T-helper 2 cell treated with Interferon-gamma antibody and Interleukin-4, amounts not matched to agents 5 μg/mL and 100 μg/mL, for 36 hours (primary cell): Measurements from ENCODE around the gene THSD4.
"Not testable (repeated sequence)": the region's sequence is repeated elsewhere in the genome, so short reads cannot be mapped to it uniquely, and the experiment has no call there.

Experiments used
- DNase-seq: peaks from one replicate; pipeline ENCODE4 v3.0.0; 2021; ENCODE audit warnings: low spot score
- H3K27ac Mint-ChIP-seq: one replicate; pipeline ENCODE4 v1.8.0; 2021; ENCODE audit warnings: mild to moderate bottlenecking, mixed read lengths
- H3K27me3 Mint-ChIP-seq: one replicate; pipeline ENCODE4 v1.8.0; 2021; ENCODE audit warnings: low read depth, mixed read lengths
- H3K36me3 Mint-ChIP-seq: one replicate; pipeline ENCODE4 v1.8.0; 2021; ENCODE audit warnings: low read depth, mixed read lengths
- H3K4me1 Mint-ChIP-seq: one replicate; pipeline ENCODE4 v1.8.0; 2021; ENCODE audit warnings: low read depth, mixed read lengths
- H3K4me3 Mint-ChIP-seq: one replicate; pipeline ENCODE4 v1.8.0; 2022; ENCODE audit warnings: mild to moderate bottlenecking, moderate library complexity, mixed read lengths
- H3K9me3 Mint-ChIP-seq: one replicate; pipeline ENCODE4 v1.8.0; 2021; ENCODE audit warnings: mixed read lengths

THSD4 gene

GRCh38 chr15:71296315-71296679 lies 181.0 kb downstream of the THSD4 start:
- Mint-ChIP-seq H3K27me3 (peaks cover 9% of the 10 kb centered on the region), H3K36me3 (no peaks in the 10 kb centered on the region), H3K27ac (no peak overlapping the region), H3K4me3 (no peak overlapping the region), H3K4me1 (peaks cover 15% of the 10 kb centered on the region), H3K9me3 (no peaks in the 10 kb centered on the region)
- no peak for DNase-seq

- Mint-ChIP-seq H3K9me3 (no peaks in the 10 kb centered on the region), H3K4me1 (no peaks in the 10 kb centered on the region), H3K27me3 (no peaks in the 10 kb centered on the region), H3K36me3 (no peaks in the 10 kb centered on the region), H3K4me3 (no peak overlapping the region), H3K27ac (no peak overlapping the region)
- DNase-seq, result no peak
Observed at GRCh38 chr15:71301958-71302621, 186.8 kb downstream of the THSD4 start.

- H3K4me1 Mint-ChIP-seq, result no peaks in the 10 kb centered on the region
- no peaks in the 10 kb centered on the region for H3K36me3 Mint-ChIP-seq
- no peak overlapping the region for H3K27ac Mint-ChIP-seq
- H3K27me3 Mint-ChIP-seq, result no peaks in the 10 kb centered on the region
- H3K9me3 Mint-ChIP-seq, result no peaks in the 10 kb centered on the region
- H3K4me3 Mint-ChIP-seq, result no peak overlapping the region
- no peak for DNase-seq
Observed at GRCh38 chr15:71302861-71303410, 187.7 kb downstream of the THSD4 start.

GRCh38 chr15:71303977-71304376 lies 188.7 kb downstream of the THSD4 start:
- no peak for DNase-seq
- Mint-ChIP-seq H3K4me1 (no peaks in the 10 kb centered on the region), H3K4me3 (no peak overlapping the region), H3K9me3 (no peaks in the 10 kb centered on the region), H3K36me3 (no peaks in the 10 kb centered on the region), H3K27me3 (no peaks in the 10 kb centered on the region), H3K27ac (no peak overlapping the region)

GRCh38 chr15:71304681-71305080 lies 189.4 kb downstream of the THSD4 start:
- Mint-ChIP-seq H3K27me3 (no peaks in the 10 kb centered on the region), H3K4me1 (no peaks in the 10 kb centered on the region), H3K36me3 (no peaks in the 10 kb centered on the region), H3K4me3 (no peak overlapping the region), H3K9me3 (no peaks in the 10 kb centered on the region), H3K27ac (no peak overlapping the region)
- DNase-seq, result no peak

- Mint-ChIP-seq H3K4me1 (no peaks in the 10 kb centered on the region), H3K27me3 (peaks cover under 1% of the 10 kb centered on the region), H3K27ac (no peak overlapping the region), H3K9me3 (no peaks in the 10 kb centered on the region), H3K4me3 (no peak overlapping the region), H3K36me3 (no peaks in the 10 kb centered on the region)
- no peak for DNase-seq
Observed at GRCh38 chr15:71306538-71306937, 191.3 kb downstream of the THSD4 start.

- Mint-ChIP-seq H3K9me3 (peaks cover 4% of the 10 kb centered on the region), H3K4me3 (no peak overlapping the region), H3K36me3 (no peaks in the 10 kb centered on the region), H3K4me1 (no peaks in the 10 kb centered on the region), H3K27ac (no peak overlapping the region), H3K27me3 (peaks cover 6% of the 10 kb centered on the region)
- no peak for DNase-seq
Observed at GRCh38 chr15:71312194-71312708, 197.0 kb downstream of the THSD4 start.

GRCh38 chr15:71312731-71313460 lies 197.6 kb downstream of the THSD4 start:
- peaks cover 6% of the 10 kb centered on the region for H3K27me3 Mint-ChIP-seq
- peaks cover 4% of the 10 kb centered on the region for H3K9me3 Mint-ChIP-seq
- H3K27ac Mint-ChIP-seq, result no peak overlapping the region
- H3K36me3 Mint-ChIP-seq, result no peaks in the 10 kb centered on the region
- DNase-seq, result no peak
- H3K4me1 Mint-ChIP-seq, result no peaks in the 10 kb centered on the region
- H3K4me3 Mint-ChIP-seq, result no peak overlapping the region

GRCh38 chr15:71313806-71314205 lies 198.5 kb downstream of the THSD4 start:
- no peaks in the 10 kb centered on the region for H3K36me3 Mint-ChIP-seq
- H3K9me3 Mint-ChIP-seq, result peaks cover 4% of the 10 kb centered on the region
- H3K4me1 Mint-ChIP-seq, result no peaks in the 10 kb centered on the region
- no peak overlapping the region for H3K4me3 Mint-ChIP-seq
- DNase-seq, result no peak
- H3K27me3 Mint-ChIP-seq, result peaks cover 6% of the 10 kb centered on the region
- no peak overlapping the region for H3K27ac Mint-ChIP-seq

GRCh38 chr15:71314956-71315537 lies 199.8 kb downstream of the THSD4 start:
- Mint-ChIP-seq H3K4me1 (no peaks in the 10 kb centered on the region), H3K27me3 (peaks cover 6% of the 10 kb centered on the region), H3K4me3 (no peak overlapping the region), H3K27ac (no peak overlapping the region), H3K9me3 (peaks cover 4% of the 10 kb centered on the region), H3K36me3 (no peaks in the 10 kb centered on the region)
- no peak for DNase-seq

- Mint-ChIP-seq H3K4me3 (no peak overlapping the region), H3K4me1 (no peaks in the 10 kb centered on the region), H3K27me3 (peaks cover 3% of the 10 kb centered on the region), H3K9me3 (peaks cover 4% of the 10 kb centered on the region), H3K36me3 (no peaks in the 10 kb centered on the region), H3K27ac (no peak overlapping the region)
- no peak for DNase-seq
Observed at GRCh38 chr15:71316911-71317310, 201.6 kb downstream of the THSD4 start.

- H3K9me3 Mint-ChIP-seq, H3K4me3 Mint-ChIP-seq, H3K36me3 Mint-ChIP-seq: not testable (repeated sequence)
Observed at GRCh38 chr15:71319424-71319823, 204.2 kb downstream of the THSD4 start.

GRCh38 chr15:71319935-71320334 lies 204.7 kb downstream of the THSD4 start:
- H3K4me3 Mint-ChIP-seq, result no peak overlapping the region
- no peaks in the 10 kb centered on the region for H3K36me3 Mint-ChIP-seq
- H3K27me3 Mint-ChIP-seq, result peaks cover 4% of the 10 kb centered on the region
- peaks cover 4% of the 10 kb centered on the region for H3K9me3 Mint-ChIP-seq
- no peak overlapping the region for H3K27ac Mint-ChIP-seq
- DNase-seq, result no peak
- peaks cover 2% of the 10 kb centered on the region for H3K4me1 Mint-ChIP-seq

More at GRCh38 chr15:71319424-71319823, 204.2 kb downstream of the THSD4 start:
- not testable (repeated sequence) for H3K27me3 Mint-ChIP-seq, H3K4me1 Mint-ChIP-seq, DNase-seq, H3K27ac Mint-ChIP-seq

GRCh38 chr15:71323082-71323481 lies 207.8 kb downstream of the THSD4 start:
- H3K4me1 Mint-ChIP-seq, result peaks cover 2% of the 10 kb centered on the region
- no peak for DNase-seq
- peaks cover 5% of the 10 kb centered on the region for H3K27me3 Mint-ChIP-seq
- H3K4me3 Mint-ChIP-seq, result no peak overlapping the region
- no peaks in the 10 kb centered on the region for H3K9me3 Mint-ChIP-seq
- no peak overlapping the region for H3K27ac Mint-ChIP-seq
- H3K36me3 Mint-ChIP-seq, result no peaks in the 10 kb centered on the region
